ENCODE data around the gene ZNHIT3. TPM values are rescaled to one million over a fixed set of nuclear protein-coding genes. Genes with fewer than 3 reads are reported as not detected.

Gene ZNHIT3
- total RNA-seq, 1 experiment from 2014 or later, result 61.9 TPM

- no peaks in the 10 kb centered on the region for H3K27me3 Mint-ChIP-seq (ENCODE audit: insufficient read depth, unreplicated experiment)
- H3K4me1 Mint-ChIP-seq (ENCODE audit: low read depth, unreplicated experiment), result no peaks in the 10 kb centered on the region
- CTCF ChIA-PET, result no interaction called here
- peaks cover 60% of the 10 kb centered on the region for H3K36me3 Mint-ChIP-seq (ENCODE audit: insufficient read depth, unreplicated experiment)
- Histone ChIP-seq H3K27me3 (replicated peaks; ENCODE audit: control insufficient read depth, insufficient read depth, low read length) (no peaks in the 10 kb centered on the region), H3K36me3 (ENCODE audit: control insufficient read depth, insufficient read depth, low read length) (peaks cover 4% of the 10 kb centered on the region; the same call in 1 of the 2 replicates), H3K4me1 (no peaks in the 10 kb centered on the region), H3K4me3 (ENCODE audit: low read depth, low read length) (no peak overlapping the region), H3K9me3 (no peaks in the 10 kb centered on the region)
- POLR2A ChIA-PET, result no interaction called here
- H3K27ac Mint-ChIP-seq (ENCODE audit: unreplicated experiment), result no peak overlapping the region
- BruUV-seq (replicated peaks), result no TSS peak
- H3K4me3 Mint-ChIP-seq (ENCODE audit: unreplicated experiment), result no peak overlapping the region
- DNase-seq, result peak in 1 of 2 experiments; percentile 27
- H3K9me3 Mint-ChIP-seq (ENCODE audit: unreplicated experiment), result no peaks in the 10 kb centered on the region
- no peak for TF ChIP-seq CTCF (IDR thresholded peaks at IDR 0.05; ENCODE audit: insufficient read depth in 1 of 2, low read depth in 1 of 2, low read length in 1 of 2, severe bottlenecking in 1 of 2, unreplicated experiment in 1 of 2)
- intact Hi-C loops (cut with micrococcal nuclease; ENCODE audit: unreplicated experiment), result no loop called here
Observed at GRCh38 chr17:36501963-36502362, 15.5 kb downstream of the ZNHIT3 start.

- H3K9me3 ChIP-seq, result no peaks in the 10 kb centered on the region
- H3K36me3 Mint-ChIP-seq (ENCODE audit: insufficient read depth, unreplicated experiment), result peaks cover 53% of the 10 kb centered on the region
- DNase-seq, result peak in 1 of 2 experiments; percentile 14
- H3K4me1 ChIP-seq, result no peaks in the 10 kb centered on the region
- H3K9me3 Mint-ChIP-seq (ENCODE audit: unreplicated experiment), result no peaks in the 10 kb centered on the region
- H3K4me1 Mint-ChIP-seq (ENCODE audit: low read depth, unreplicated experiment), result no peaks in the 10 kb centered on the region
- no peak overlapping the region for H3K4me3 ChIP-seq (ENCODE audit: low read depth, low read length)
- peak overlapping the region; percentile 7 for H3K27ac Mint-ChIP-seq (ENCODE audit: unreplicated experiment)
- no peaks in the 10 kb centered on the region for H3K27me3 Mint-ChIP-seq (ENCODE audit: insufficient read depth, unreplicated experiment)
- CTCF ChIA-PET, result no interaction called here
- no peak overlapping the region for H3K4me3 Mint-ChIP-seq (ENCODE audit: unreplicated experiment)
- POLR2A ChIA-PET, result interaction anchor here (0.6 kb wide), 1 partner anchor 12 kb away, joined by 3 read pairs; no protein-coding TSS in a partner anchor
- TF ChIP-seq CTCF (IDR thresholded peaks at IDR 0.05; ENCODE audit: insufficient read depth in 1 of 2, low read depth in 1 of 2, low read length in 1 of 2, severe bottlenecking in 1 of 2, unreplicated experiment in 1 of 2), result no peak
- no TSS peak for BruUV-seq (replicated peaks)
- H3K36me3 ChIP-seq (ENCODE audit: control insufficient read depth, insufficient read depth, low read length), result peaks cover 4% of the 10 kb centered on the region
- no peaks in the 10 kb centered on the region for H3K27me3 ChIP-seq (replicated peaks; ENCODE audit: control insufficient read depth, insufficient read depth, low read length)
- intact Hi-C loops (cut with micrococcal nuclease; ENCODE audit: unreplicated experiment), result no loop called here
Observed at GRCh38 chr17:36503456-36504155, 17.1 kb downstream of the ZNHIT3 start.

GRCh38 chr17:36504156-36504545, 17.7 kb downstream of the ZNHIT3 start:
- TSS peak; percentile 7 for BruUV-seq (replicated peaks)
- Mint-ChIP-seq H3K27ac (ENCODE audit: unreplicated experiment) (no peak overlapping the region), H3K27me3 (ENCODE audit: insufficient read depth, unreplicated experiment) (no peaks in the 10 kb centered on the region), H3K9me3 (ENCODE audit: unreplicated experiment) (no peaks in the 10 kb centered on the region), H3K36me3 (ENCODE audit: insufficient read depth, unreplicated experiment) (peaks cover 53% of the 10 kb centered on the region), H3K4me1 (ENCODE audit: low read depth, unreplicated experiment) (no peaks in the 10 kb centered on the region), H3K4me3 (ENCODE audit: unreplicated experiment) (no peak overlapping the region)
- POLR2A ChIA-PET, result interaction anchor here (0.6 kb wide), 1 partner anchor 12 kb away, joined by 3 read pairs; no protein-coding TSS in a partner anchor
- intact Hi-C loops (cut with micrococcal nuclease; ENCODE audit: unreplicated experiment), result no loop called here
- Histone ChIP-seq H3K4me3 (ENCODE audit: low read depth, low read length) (no peak overlapping the region), H3K27me3 (replicated peaks; ENCODE audit: control insufficient read depth, insufficient read depth, low read length) (no peaks in the 10 kb centered on the region), H3K9me3 (no peaks in the 10 kb centered on the region), H3K36me3 (ENCODE audit: control insufficient read depth, insufficient read depth, low read length) (peaks cover 5% of the 10 kb centered on the region), H3K4me1 (no peaks in the 10 kb centered on the region)
- TF ChIP-seq CTCF (IDR thresholded peaks at IDR 0.05; ENCODE audit: insufficient read depth in 1 of 2, low read depth in 1 of 2, low read length in 1 of 2, severe bottlenecking in 1 of 2, unreplicated experiment in 1 of 2), result no peak
- CTCF ChIA-PET, result no interaction called here
- no peak for DNase-seq

Data from Caco-2 (cell line).